22Rv1 (cell line): Measurements from ENCODE around the gene PIAS1.

Experiments
- ZFX ChIP-seq: fragments of 450-650 bp; IDR thresholded peaks from 2 replicates; pipeline ENCODE4 v1.6.1; 2017; ENCODE audit warnings: antibody characterized with exemption, borderline replicate concordance
- TF ChIP-seq, protein P1 (sequence below): fragments of 450-650 bp; IDR thresholded peaks from 2 replicates; pipeline ENCODE4 v1.5.1; 2017; ENCODE audit warnings: mild to moderate bottlenecking

DNA sequence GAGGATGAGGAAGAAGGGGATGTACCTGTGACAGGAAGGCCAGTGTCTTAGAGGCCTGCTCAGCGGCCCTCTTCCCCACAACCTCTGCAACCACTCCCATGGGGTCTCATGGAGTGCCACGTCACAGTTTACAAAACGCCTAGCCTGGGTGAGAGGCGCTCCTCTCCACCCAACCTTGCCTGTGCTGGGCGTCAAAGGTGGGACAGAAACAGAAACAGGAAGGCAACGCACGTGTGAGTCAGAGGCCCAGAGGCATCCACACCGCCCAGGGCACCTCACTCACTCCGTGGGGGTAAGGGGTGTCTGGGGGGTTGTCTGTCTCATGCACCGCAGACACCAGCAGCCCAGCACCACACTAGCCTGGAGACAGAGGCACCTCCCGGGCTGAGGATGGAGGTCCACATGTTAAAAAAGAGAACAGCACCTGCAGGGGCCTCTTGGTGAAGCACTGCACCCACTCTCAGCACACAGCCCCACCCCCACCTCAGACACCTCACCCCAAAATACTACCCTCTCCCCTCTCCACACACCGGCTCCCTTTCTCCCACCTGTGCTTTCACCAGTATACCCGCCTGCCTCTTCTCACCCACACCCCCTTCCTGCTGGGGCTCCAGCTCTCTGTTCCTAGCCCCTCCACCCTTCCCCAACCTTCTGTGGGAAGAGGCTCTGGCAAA, 155.8 kb downstream of the PIAS1 start:
- TF ChIP-seq ZFX = no peak
- TF ChIP-seq, protein P1, sequence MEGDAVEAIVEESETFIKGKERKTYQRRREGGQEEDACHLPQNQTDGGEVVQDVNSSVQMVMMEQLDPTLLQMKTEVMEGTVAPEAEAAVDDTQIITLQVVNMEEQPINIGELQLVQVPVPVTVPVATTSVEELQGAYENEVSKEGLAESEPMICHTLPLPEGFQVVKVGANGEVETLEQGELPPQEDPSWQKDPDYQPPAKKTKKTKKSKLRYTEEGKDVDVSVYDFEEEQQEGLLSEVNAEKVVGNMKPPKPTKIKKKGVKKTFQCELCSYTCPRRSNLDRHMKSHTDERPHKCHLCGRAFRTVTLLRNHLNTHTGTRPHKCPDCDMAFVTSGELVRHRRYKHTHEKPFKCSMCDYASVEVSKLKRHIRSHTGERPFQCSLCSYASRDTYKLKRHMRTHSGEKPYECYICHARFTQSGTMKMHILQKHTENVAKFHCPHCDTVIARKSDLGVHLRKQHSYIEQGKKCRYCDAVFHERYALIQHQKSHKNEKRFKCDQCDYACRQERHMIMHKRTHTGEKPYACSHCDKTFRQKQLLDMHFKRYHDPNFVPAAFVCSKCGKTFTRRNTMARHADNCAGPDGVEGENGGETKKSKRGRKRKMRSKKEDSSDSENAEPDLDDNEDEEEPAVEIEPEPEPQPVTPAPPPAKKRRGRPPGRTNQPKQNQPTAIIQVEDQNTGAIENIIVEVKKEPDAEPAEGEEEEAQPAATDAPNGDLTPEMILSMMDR = no peak
